ENCODE data around the gene MYO18B.

The MYO18B gene

GRCh38 chr22:26057731-26058130 lies 315.7 kb downstream of the MYO18B start:
- DNase-seq, result no peak

DNA sequence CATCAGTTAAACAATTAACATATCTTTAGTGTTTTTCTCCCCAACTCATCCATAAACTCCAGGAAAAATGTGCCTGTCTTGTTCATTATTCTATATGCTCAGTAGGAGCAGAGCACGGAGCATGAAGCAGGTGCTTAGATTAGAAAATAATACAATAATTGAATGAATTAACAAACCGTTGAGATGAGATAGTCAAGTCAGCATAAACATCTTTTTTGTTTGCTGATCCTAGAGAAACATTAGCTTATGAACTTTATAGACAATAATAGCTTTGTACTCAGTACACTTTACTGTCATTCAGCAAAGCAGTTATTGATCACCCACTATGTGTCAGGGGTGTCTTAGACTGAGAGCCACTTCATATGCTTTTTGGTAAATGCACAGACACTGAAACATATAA lies 322.1 kb downstream of the MYO18B start:
- DNase-seq, result no peak

DNA sequence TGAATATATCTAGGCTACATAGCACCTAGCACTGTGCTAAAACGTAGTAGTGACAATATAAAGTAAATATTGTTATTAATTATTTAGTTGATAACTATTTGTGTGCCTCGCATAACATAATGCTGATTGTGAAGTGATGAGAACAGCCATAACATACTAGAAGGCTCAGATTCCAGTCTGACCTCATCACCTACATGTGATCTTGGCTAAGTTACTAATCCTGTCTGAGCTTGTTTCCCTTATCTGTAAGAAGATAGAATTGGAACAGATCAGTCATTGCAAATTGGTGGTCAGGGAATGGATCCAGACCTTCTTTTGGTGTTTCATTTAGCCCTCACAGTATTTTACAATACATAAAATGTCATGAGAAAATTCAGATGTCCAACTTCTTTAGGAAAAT lies 323.9 kb downstream of the MYO18B start:
- no peak for DNase-seq

GRCh38 chr22:26066534-26066933 lies 324.5 kb downstream of the MYO18B start:
- DNase-seq, result no peak

GRCh38 chr22:26068571-26068970 lies 326.6 kb downstream of the MYO18B start:
- no peak for DNase-seq

DNA sequence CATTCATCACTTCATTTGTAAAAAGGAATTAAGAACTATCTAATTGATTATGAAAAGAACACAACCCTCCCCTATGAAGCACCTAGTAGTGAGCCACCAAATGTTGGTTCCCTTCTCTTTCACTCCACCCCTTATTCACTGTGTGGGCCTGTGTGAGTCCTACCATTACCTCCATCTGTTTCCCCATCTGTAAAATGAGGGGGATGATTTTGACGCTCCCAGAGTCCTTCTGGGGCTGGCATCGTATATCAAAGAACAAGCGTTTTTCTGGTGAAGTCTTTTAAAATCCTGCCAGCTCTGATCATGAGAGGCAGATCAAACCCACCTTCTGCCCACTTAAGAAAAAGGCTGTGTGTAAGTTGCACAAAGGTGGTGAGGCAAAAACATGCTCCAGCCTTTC lies 330.6 kb downstream of the MYO18B start:
- no peak for DNase-seq

DNA sequence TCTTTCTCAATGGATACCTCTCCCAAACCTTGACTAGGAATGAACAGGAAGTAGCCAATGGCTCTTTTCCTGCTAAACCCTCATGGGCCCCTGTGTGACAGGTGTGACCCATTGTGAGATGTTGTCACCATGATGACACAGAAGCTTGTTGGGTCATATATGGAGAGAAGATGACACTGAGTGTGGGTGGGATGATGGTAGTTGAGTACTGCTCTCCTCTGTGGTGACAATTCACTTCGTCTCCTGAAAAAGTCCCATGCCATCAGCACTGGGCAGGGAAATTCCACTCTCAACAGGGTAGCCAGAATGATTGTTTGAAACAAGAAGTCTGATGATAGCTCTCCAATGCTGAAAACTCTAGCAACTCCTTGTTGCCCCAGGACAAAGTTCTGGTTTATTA lies 333.3 kb downstream of the MYO18B start:
- DNase-seq, result no peak

- no peak for DNase-seq
Measured at GRCh38 chr22:26079009-26079408, 337.0 kb downstream of the MYO18B start.

Measured in GDM1 (cell line).